Kidney epithelial cell (primary cell): ENCODE measurements around the gene CDC42BPG. TPM values are rescaled to one million over a fixed set of nuclear protein-coding genes. Genes with fewer than 3 reads are reported as not detected.

ENCODE experiments used
- DNase-seq: peaks from one replicate; pipeline ENCODE4 v3.0.0-alpha.2; 2010; ENCODE audit warnings: low read depth
- H3K27me3 ChIP-seq: 2 replicates; pipeline ENCODE4 v1.6.0; 2011; ENCODE audit warnings: low read length; ENCODE audit not compliant: control insufficient read depth, insufficient read depth
- H3K36me3 ChIP-seq: 2 replicates; pipeline ENCODE4 v1.5.1; 2011; ENCODE audit warnings: low read length; ENCODE audit not compliant: control insufficient read depth, insufficient read depth
- H3K4me3 ChIP-seq: 2 replicates; pipeline ENCODE4 v1.5.1; 2011; ENCODE audit warnings: low read depth, mild to moderate bottlenecking, control low read depth, low read length
- CTCF ChIP-seq: IDR thresholded peaks from 2 replicates; pipeline ENCODE4 v1.5.1; 2011; ENCODE audit warnings: mild to moderate bottlenecking, moderate library complexity, low read length, control low read depth, inconsistent platforms; ENCODE audit not compliant: insufficient read depth, poor library complexity, severe bottlenecking
- total RNA-seq: library from RNA; depleted of rRNA; stranded (reverse); fragments of >200 nt; gene quantifications from 2 replicates; pipeline ENCODE4 v1.2.3, GENCODE V29; 2015

Gene CDC42BPG
- total RNA-seq, 1 donor from 2014 or later, result 10.7 TPM

GRCh38 chr11:64878223-64878493, 33.7 kb upstream of the CDC42BPG start:
- DNase-seq, result no peak
- TF ChIP-seq CTCF, result no peak
- H3K27me3 ChIP-seq, result no peaks in the 10 kb centered on the region
- H3K36me3 ChIP-seq, result no peaks in the 10 kb centered on the region
- peak overlapping the region; percentile 89 for H3K4me3 ChIP-seq

- DNase-seq, result no peak
- Histone ChIP-seq H3K4me3 (peak overlapping the region; percentile 89), H3K36me3 (peaks cover 1% of the 10 kb centered on the region), H3K27me3 (no peaks in the 10 kb centered on the region)
- no peak for TF ChIP-seq CTCF
These were observed 33.2 kb upstream of the CDC42BPG start for GRCh38 chr11:64877390-64878222.

- no peak for DNase-seq
- peaks cover 1% of the 10 kb centered on the region for H3K36me3 ChIP-seq
- peak overlapping the region; percentile 89 for H3K4me3 ChIP-seq
- TF ChIP-seq CTCF, result no peak
- H3K27me3 ChIP-seq, result no peaks in the 10 kb centered on the region
These were observed 32.4 kb upstream of the CDC42BPG start for GRCh38 chr11:64876835-64877341.

GRCh38 chr11:64876229-64876750, 31.8 kb upstream of the CDC42BPG start:
- Histone ChIP-seq H3K4me3 (peak overlapping the region; percentile 89), H3K36me3 (peaks cover 3% of the 10 kb centered on the region), H3K27me3 (no peaks in the 10 kb centered on the region)
- no peak for TF ChIP-seq CTCF
- DNase-seq, result no peak

GRCh38 chr11:64875369-64876228, 31.1 kb upstream of the CDC42BPG start:
- no peak for DNase-seq
- TF ChIP-seq CTCF, result no peak
- Histone ChIP-seq H3K4me3 (no peak overlapping the region), H3K27me3 (no peaks in the 10 kb centered on the region), H3K36me3 (peaks cover 3% of the 10 kb centered on the region)
